Measurements from ENCODE around the gene CRYGC. TPM values are rescaled to one million over a fixed set of nuclear protein-coding genes. Genes with fewer than 3 reads are reported as not detected.

Gene CRYGC
- total and polyA plus RNA-seq, 2 of the 8 experiments (the other 6 are each of a cell fraction or from before 2014, with no cell fraction given) = not detected

DNA sequence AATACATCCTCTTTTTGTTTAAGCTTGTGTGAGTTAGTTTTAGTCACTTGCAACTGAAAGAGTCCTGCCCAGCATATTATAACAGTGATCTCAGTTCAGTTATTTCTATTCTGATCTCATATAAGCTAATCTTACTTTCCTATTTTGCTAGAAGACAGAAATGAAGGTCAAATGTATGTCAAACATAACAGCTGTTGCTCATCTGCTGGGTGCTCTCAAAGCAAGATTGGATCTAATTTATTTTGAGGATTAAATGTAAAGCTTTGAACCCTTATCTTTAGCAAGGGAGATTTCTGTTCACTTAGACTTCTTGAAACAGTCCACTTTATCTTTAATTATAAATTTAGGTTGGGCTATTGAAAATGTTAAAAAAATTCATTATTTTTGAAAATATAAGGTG, 36.5 kb downstream of the CRYGC start:
- ChIA-PET POLR2A (ENCODE audit: partially characterized antibody) (interaction anchor here (0.8 kb wide), 1 partner anchor 148 kb away, joined by 3 read pairs; no protein-coding TSS in a partner anchor), CTCF (ENCODE audit: partially characterized antibody) (interaction anchor here (0.8 to 1.6 kb wide), 3 partner anchors 20 to 52 kb away, joined by 3 to 9 read pairs (median 8); no protein-coding TSS in a partner anchor)
- H3K18ac ChIP-seq (ENCODE audit: extremely low read depth, low read length) = no peak overlapping the region
- no peak overlapping the region for H3K27ac ChIP-seq (ENCODE audit: low read depth, low read length)
- H4K20me1 ChIP-seq (replicated peaks in 1 of 2; ENCODE audit: control insufficient read depth in 1 of 2, insufficient read depth in 2 of 2, low read length in 2 of 2) = no peaks in the 10 kb centered on the region
- H3K4me3 ChIP-seq (ENCODE audit: extremely low read depth in 1 of 4, insufficient read depth in 2 of 4, low read depth in 3 of 4, low read length in 4 of 4) = no peak overlapping the region
- H3K23ac ChIP-seq (ENCODE audit: insufficient read length) = no peak overlapping the region
- H3K9ac ChIP-seq (replicated peaks in 1 of 4; ENCODE audit: extremely low read depth in 1 of 4, low read depth in 3 of 4, low read length in 3 of 4) = no peak overlapping the region
- H3K4ac ChIP-seq (replicated peaks; ENCODE audit: insufficient read length, low read depth, low read length) = no peak overlapping the region
- TF ChIP-seq BRCA1 (IDR thresholded peaks at IDR 0.05; ENCODE audit: low read depth, low read length) = no peak
- TF ChIP-seq SIX5 (IDR thresholded peaks at IDR 0.05; ENCODE audit: low read depth, low read length) = no peak
- TF ChIP-seq SP4 (IDR thresholded peaks at IDR 0.05; ENCODE audit: low read length) = no peak
- TF ChIP-seq, protein P1, sequence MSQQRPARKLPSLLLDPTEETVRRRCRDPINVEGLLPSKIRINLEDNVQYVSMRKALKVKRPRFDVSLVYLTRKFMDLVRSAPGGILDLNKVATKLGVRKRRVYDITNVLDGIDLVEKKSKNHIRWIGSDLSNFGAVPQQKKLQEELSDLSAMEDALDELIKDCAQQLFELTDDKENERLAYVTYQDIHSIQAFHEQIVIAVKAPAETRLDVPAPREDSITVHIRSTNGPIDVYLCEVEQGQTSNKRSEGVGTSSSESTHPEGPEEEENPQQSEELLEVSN (IDR thresholded peaks at IDR 0.05) = no peak
- no peak for TF ChIP-seq GABPA (IDR thresholded peaks at IDR 0.05; ENCODE audit: borderline replicate concordance, insufficient read depth, low read length)
- TF ChIP-seq CHD2 (IDR thresholded peaks at IDR 0.05; ENCODE audit: low read length) = no peak
- TF ChIP-seq CBX5 (IDR thresholded peaks at IDR 0.05; ENCODE audit: low read depth, low read length) = no peak
- no peak for TF ChIP-seq EP300 (IDR thresholded peaks at IDR 0.05; ENCODE audit: borderline replicate concordance in 1 of 2, low read depth in 2 of 2, low read length in 2 of 2)
- TF ChIP-seq SIN3A (conservative IDR thresholded peaks at IDR 0.05 in 1 of 2, IDR thresholded peaks at IDR 0.05 in 1 of 2; ENCODE audit: low read depth in 1 of 2, low read length in 2 of 2) = no peak
- TF ChIP-seq CEBPB (IDR thresholded peaks at IDR 0.05; ENCODE audit: low read depth, low read length) = no peak
- no peak for TF ChIP-seq SRF (IDR thresholded peaks at IDR 0.05; ENCODE audit: low read depth, low read length)
- TF ChIP-seq SIRT6 (IDR thresholded peaks at IDR 0.05; ENCODE audit: low read length) = no peak
- no peak for TF ChIP-seq YY1 (IDR thresholded peaks at IDR 0.05; ENCODE audit: low read depth, low read length)
- TF ChIP-seq KDM4A (IDR thresholded peaks at IDR 0.05; ENCODE audit: low read depth, low read length, severe bottlenecking) = no peak
- H3K4me1 ChIP-seq (replicated peaks in 1 of 4; ENCODE audit: control insufficient read depth in 3 of 4, insufficient read depth in 4 of 4, low read length in 3 of 4) = no peaks in the 10 kb centered on the region
- no peak overlapping the region for H2BK15ac ChIP-seq (ENCODE audit: low read length)
- no peak overlapping the region for H4K8ac ChIP-seq (ENCODE audit: extremely low read depth, insufficient read depth, low read length)
- DNase-seq (ENCODE audit: low read depth in 1 of 2, low spot score in 2 of 2) (no peak), FAIRE-seq (no peak)
- H3K79me1 ChIP-seq (ENCODE audit: low read depth, low read length) = no peaks in the 10 kb centered on the region
- no peak overlapping the region for H4K5ac ChIP-seq (ENCODE audit: insufficient read length, low read depth, low read length)
- no peak overlapping the region for H3K4me2 ChIP-seq (ENCODE audit: insufficient read depth in 1 of 2, low read depth in 2 of 2, low read length in 2 of 2)
- no peak overlapping the region for H2AFZ ChIP-seq (ENCODE audit: low read length)
- H2BK20ac ChIP-seq (ENCODE audit: low read length) = no peak overlapping the region
- H2AK5ac ChIP-seq (ENCODE audit: low read depth, low read length) = no peak overlapping the region
- H3K79me2 ChIP-seq (ENCODE audit: control insufficient read depth in 1 of 2, insufficient read depth in 2 of 2, low read length in 2 of 2) = no peaks in the 10 kb centered on the region
- H3K23me2 ChIP-seq (ENCODE audit: low read depth, low read length) = no peaks in the 10 kb centered on the region
- no peaks in the 10 kb centered on the region for H3K36me3 ChIP-seq (ENCODE audit: control insufficient read depth in 2 of 4, insufficient read depth in 4 of 4, low read length in 3 of 4)
- no peak overlapping the region for H2BK5ac ChIP-seq (ENCODE audit: low read depth, low read length)
- no peak overlapping the region for H3K56ac ChIP-seq (replicated peaks; ENCODE audit: insufficient read length, low read depth, low read length)
- H3K14ac ChIP-seq (ENCODE audit: insufficient read length) = no peak overlapping the region
- H4K91ac ChIP-seq (replicated peaks; ENCODE audit: insufficient read length, low read length) = no peak overlapping the region
- no peaks in the 10 kb centered on the region for H3K9me3 ChIP-seq (ENCODE audit: insufficient read depth in 2 of 2, low read depth in 1 of 2, low read length in 1 of 2)
- no peak overlapping the region for H2BK120ac ChIP-seq (replicated peaks; ENCODE audit: low read depth, low read length)
- H2BK12ac ChIP-seq (ENCODE audit: low read depth, low read length) = no peak overlapping the region
- H3K27me3 ChIP-seq (replicated peaks in 1 of 4; ENCODE audit: control insufficient read depth in 3 of 4, extremely low read depth in 1 of 4, insufficient read depth in 3 of 4, low read length in 3 of 4) = no peaks in the 10 kb centered on the region

Data from H1 (cell line).